Lung (tissue), 16 donors: Measurements from ENCODE around the gene DESI2. TPM values are rescaled to one million over a fixed set of nuclear protein-coding genes. Genes with fewer than 3 reads are reported as not detected.
A peak's percentile ranks its signal among the peaks of the same experiment; 100 is the strongest.

Experiments used
- ATAC-seq: fragments of 200-7000 bp; cut with Tn5 transposase; one replicate; pipeline ENCODE4 v1.9.1; 2020; ENCODE audit warnings: moderate number of reproducible peaks; ENCODE audit not compliant: insufficient read depth, low FRiP score
- DNase-seq, 3 donors: peaks; one replicate each; pipeline ENCODE4 v3.0.0-alpha.2; 2013 to 2017
- H3K27ac ChIP-seq, 2 donors: one replicate each; pipeline ENCODE4 v1.5.1; 2013; ENCODE audit warnings: mild to moderate bottlenecking in 2 of 2, moderate library complexity in 2 of 2, control low read depth in 1 of 2, inconsistent platforms in 1 of 2, low read depth in 1 of 2, low read length in 1 of 2
- H3K27me3 ChIP-seq, 3 donors: one replicate each; pipeline ENCODE4 v1.5.1; 2013; ENCODE audit warnings: low read length in 2 of 3; ENCODE audit not compliant: control insufficient read depth in 3 of 3, insufficient read depth in 3 of 3
- H3K36me3 ChIP-seq, 4 donors: one replicate each; pipeline ENCODE4 v1.5.1; 2013; ENCODE audit warnings: low read length in 4 of 4, mild to moderate bottlenecking in 1 of 4, moderate library complexity in 1 of 4; ENCODE audit not compliant: control insufficient read depth in 4 of 4, insufficient read depth in 4 of 4
- H3K4me1 ChIP-seq, 5 donors: one replicate each; pipeline ENCODE4 v1.5.1; 2013; ENCODE audit warnings: low read length in 5 of 5, mild to moderate bottlenecking in 2 of 5, moderate library complexity in 1 of 5; ENCODE audit not compliant: control insufficient read depth in 5 of 5, insufficient read depth in 5 of 5
- H3K4me3 ChIP-seq: one replicate; pipeline ENCODE4 v1.5.1; 2013; ENCODE audit warnings: mild to moderate bottlenecking, control low read depth, moderate library complexity
- H3K9ac ChIP-seq, 2 donors: one replicate each; pipeline ENCODE4 v1.5.1; 2013; ENCODE audit warnings: low read length in 2 of 2, control low read depth in 1 of 2; ENCODE audit not compliant: insufficient read depth in 1 of 2
- H3K9me3 ChIP-seq, 4 donors: one replicate each; pipeline ENCODE4 v1.5.1; 2013; ENCODE audit warnings: low read length in 3 of 4, mild to moderate bottlenecking in 1 of 4, moderate library complexity in 1 of 4; ENCODE audit not compliant: control insufficient read depth in 4 of 4, insufficient read depth in 3 of 4
- CTCF ChIP-seq: IDR thresholded peaks from 2 replicates; pipeline ENCODE4 v1.5.1; 2012; ENCODE audit warnings: mild to moderate bottlenecking; ENCODE audit errors: control extremely low read depth, extremely low read depth
- whole genome bisulfite sequencing, 2 donors: extraction: QIAGEN DNeasy Blood & Tissue Kit; methylation state at CpG; one replicate each; pipeline ENCODE4 v1.1.7; 2013; 5-methylcytosine and 5-hydroxymethylcytosine counted together
- long read RNA-seq, 5 donors: transcript quantifications; one replicate each; lab custom pipeline, GENCODE V29; 2026
- polyA plus RNA-seq, 2 donors: library from polyadenylated mRNA; stranded (reverse); fragments of 200-250 nt; gene quantifications; one replicate each; pipeline ENCODE4 v1.2.1, GENCODE V29; 2013
- total RNA-seq, 2 donors: library from RNA; depleted of rRNA in 1 of 2; stranded (reverse); fragments of >200 nt in 1 of 2; gene quantifications; one replicate each; pipeline ENCODE4 v1.2.1, GENCODE V29; 2014 to 2021
- donor health status: control.
- donor health status: control.
- donor health status: Bipolar disorder and iron deficiency.
- donor health status: healthy.
- donor health status: DM: yes; HTN: yes; CAD: no.

DESI2 gene
- total RNA-seq (100 to 1,000 TPM in 1 of 2 donors, 10 to 100 TPM in 1; 50.0 to 142 TPM), polyA plus RNA-seq (10 to 100 TPM; 17.1 to 20.1 TPM)
- long read RNA-seq, donor 1, full-length matches to known transcripts, result 22 of 22 reads
- long read RNA-seq, donor 1, partial matches to known transcripts, result 0 of 22 reads
- long read RNA-seq, donor 1, other reads (novel, unspliced or antisense), result 0 of 22 reads
- long read RNA-seq, donor 2, full-length matches to known transcripts, result 8 of 8 reads
- long read RNA-seq, donor 2, partial matches to known transcripts, result 0 of 8 reads
- long read RNA-seq, donor 2, other reads (novel, unspliced or antisense), result 0 of 8 reads
- long read RNA-seq, donor 3, full-length matches to known transcripts, result 17 of 17 reads
- long read RNA-seq, donor 3, partial matches to known transcripts, result 0 of 17 reads
- long read RNA-seq, donor 3, other reads (novel, unspliced or antisense), result 0 of 17 reads
- long read RNA-seq, donor 4, full-length matches to known transcripts, result 12 of 12 reads
- long read RNA-seq, donor 4, partial matches to known transcripts, result 0 of 12 reads
- long read RNA-seq, donor 4, other reads (novel, unspliced or antisense), result 0 of 12 reads
- long read RNA-seq, donor 5, full-length matches to known transcripts, result 27 of 32 reads
- long read RNA-seq, donor 5, partial matches to known transcripts, result 5 of 32 reads
- long read RNA-seq, donor 5, other reads (novel, unspliced or antisense), result 0 of 32 reads

- Histone ChIP-seq H3K36me3 (peaks cover 0 to 2% (median 0%) of the 10 kb centered on the region in 4 donors), H3K4me1 (peaks cover 0 to 30% (median 6%) of the 10 kb centered on the region in 5 donors), H3K9ac (peak within 1 kb of the TSS; percentile 89 to 97), H3K27ac (peak within 1 kb of the TSS; percentile 97 to 100), H3K4me3 (peak within 1 kb of the TSS; percentile 91), H3K27me3 (no peaks in the 10 kb centered on the region), H3K9me3 (no peaks in the 10 kb centered on the region)
- peak; percentile 8 for TF ChIP-seq CTCF
- ATAC-seq, result peak; percentile 94
- WGBS, 2 donors, result 0 to 1% methylated on average over 75 to 81 of the region's 81 CpGs
- DNase-seq, result peak; percentile 99 to 100 (median 99)
Measured at GRCh38 chr1:244652623-244653438, at the start of gene DESI2. DESI2 (plus strand) TSS chr1:244653126; CDS start chr1:244653314, 188 bp downstream.

- H3K27ac ChIP-seq, result no peak overlapping the region
- H3K27me3 ChIP-seq, result no peaks in the 10 kb centered on the region
- H3K9ac ChIP-seq, result no peak overlapping the region
- ATAC-seq (no peak), DNase-seq (peak in 2 of 3 donors; percentile 53)
- no peaks in the 10 kb centered on the region for H3K9me3 ChIP-seq
- H3K4me3 ChIP-seq, result no peak overlapping the region
- H3K36me3 ChIP-seq, result no peaks in the 10 kb centered on the region
- no peaks in the 10 kb centered on the region for H3K4me1 ChIP-seq
- peak; percentile 80 for TF ChIP-seq CTCF
Measured at GRCh38 chr1:244603498-244603897, 49.4 kb upstream of the DESI2 start.

GRCh38 chr1:244605835-244606370 lies 47.0 kb upstream of the DESI2 start:
- H3K9me3 ChIP-seq, result no peaks in the 10 kb centered on the region
- no peak for TF ChIP-seq CTCF
- H3K4me3 ChIP-seq, result no peak overlapping the region
- no peaks in the 10 kb centered on the region for H3K4me1 ChIP-seq
- no peak overlapping the region for H3K9ac ChIP-seq
- ATAC-seq (no peak), DNase-seq (no peak)
- no peaks in the 10 kb centered on the region for H3K36me3 ChIP-seq
- H3K27me3 ChIP-seq, result no peaks in the 10 kb centered on the region
- 89 to 91% methylated on average over 6 of the region's 6 CpGs for WGBS, 2 donors
- no peak overlapping the region for H3K27ac ChIP-seq
